PC-3 (cell line): ENCODE results near the gene NOS1. TPM values are rescaled to one million over a fixed set of nuclear protein-coding genes. Genes with fewer than 3 reads are reported as not detected.
A peak's percentile ranks its signal among the peaks of the same experiment; 100 is the strongest.

Experiments
- ATAC-seq: fragments of 200-7000 bp; cut with Tn5 transposase; 2 replicates; pipeline ENCODE4 v1.9.1; 2020; ENCODE audit warnings: mild to moderate bottlenecking, moderate library complexity
- BruUV-seq: library from RNA; stranded (reverse); fragments of 400-500 nt; replicated peaks from 2 replicates; lab custom pipeline; 2021; lab: Mats Ljungman, UMichigan
- CTCF ChIA-PET: fragments of 300-600 bp; sonication (Branson Sonifier 250); formaldehyde crosslinking; loops from one replicate; lab custom pipeline; 2022; ENCODE audit warnings: antibody characterized with exemption; lab: Charles Lee
- POLR2A ChIA-PET: fragments of 300-600 bp; sonication (Branson Sonifier 250); formaldehyde crosslinking; loops from one replicate; lab custom pipeline; 2022; ENCODE audit warnings: antibody characterized with exemption; ENCODE audit not compliant: unreplicated experiment; lab: Charles Lee
- DNase-seq: peaks from one replicate; pipeline ENCODE4 v3.0.0-alpha.2; 2015
- H2AFZ ChIP-seq: fragments of 300-600 bp; sonication (generic); 2 replicates; pipeline ENCODE4 v1.6.0; 2016; ENCODE audit warnings: antibody characterized with exemption, low read length
- H3F3A ChIP-seq: fragments of 300-600 bp; sonication (generic); one replicate; pipeline ENCODE4 v1.6.0; 2017; ENCODE audit warnings: antibody characterized with exemption, low read length, control low read depth, mild to moderate bottlenecking; ENCODE audit not compliant: unreplicated experiment
- H3K27ac ChIP-seq: fragments of 300-600 bp; sonication (generic); 2 replicates; pipeline ENCODE4 v1.5.1; 2016; ENCODE audit warnings: mild to moderate bottlenecking, low read length
- H3K27me3 ChIP-seq: fragments of 300-600 bp; sonication (generic); 2 replicates; pipeline ENCODE4 v1.6.1; 2016; ENCODE audit warnings: low read length, mixed read lengths
- H3K36me3 ChIP-seq: fragments of 300-600 bp; sonication (generic); 2 replicates; pipeline ENCODE4 v1.6.1; 2016; ENCODE audit warnings: low read depth, mixed run types, low read length, mixed read lengths
- H3K4me1 ChIP-seq: fragments of 300-600 bp; sonication (generic); 2 replicates; pipeline ENCODE4 v1.5.1; 2016; ENCODE audit warnings: low read length; ENCODE audit not compliant: insufficient read depth
- H3K4me2 ChIP-seq: fragments of 300-600 bp; sonication (generic); 2 replicates; pipeline ENCODE4 v1.6.0; 2016; ENCODE audit warnings: low read length
- H3K4me3 ChIP-seq: fragments of 300-600 bp; sonication (generic); 2 replicates; pipeline ENCODE4 v1.5.1; 2016; ENCODE audit warnings: mild to moderate bottlenecking, low read length, mixed read lengths
- H3K79me2 ChIP-seq: fragments of 300-600 bp; sonication (generic); 2 replicates; pipeline ENCODE4 v1.6.1; 2017; ENCODE audit warnings: low read length, mixed read lengths
- H3K9ac ChIP-seq: fragments of 300-600 bp; sonication (generic); 2 replicates; pipeline ENCODE4 v1.6.0; 2016; ENCODE audit warnings: mild to moderate bottlenecking, low read length
- H3K9me2 ChIP-seq: fragments of 300-600 bp; sonication (generic); replicated peaks from 2 replicates; pipeline ENCODE4 v1.6.1; 2016; ENCODE audit warnings: mixed run types, low read length, mixed read lengths
- H3K9me3 ChIP-seq: fragments of 300-600 bp; sonication (generic); 2 replicates; pipeline ENCODE4 v1.6.1; 2016; ENCODE audit warnings: low read length, mixed read lengths
- H4K20me1 ChIP-seq: fragments of 300-600 bp; sonication (generic); 2 replicates; pipeline ENCODE4 v1.6.1; 2016; ENCODE audit warnings: low read length, mixed read lengths
- CTCF ChIP-seq: fragments of 300-600 bp; sonication (generic); conservative IDR thresholded peaks from 2 replicates; pipeline ENCODE4 v1.5.1; 2017; ENCODE audit warnings: antibody characterized with exemption, low read depth, mild to moderate bottlenecking, low read length
- EZH2 ChIP-seq: fragments of 300-600 bp; sonication (generic); IDR thresholded peaks from one replicate; pipeline ENCODE4 v1.6.1; 2017; ENCODE audit warnings: antibody characterized with exemption, mild to moderate bottlenecking, low read length; ENCODE audit not compliant: unreplicated experiment
- EZH2phosphoT487 ChIP-seq: fragments of 300-600 bp; sonication (generic); IDR thresholded peaks from 2 replicates; pipeline ENCODE4 v1.6.1; 2018; ENCODE audit warnings: mild to moderate bottlenecking, antibody characterized with exemption, low read length, borderline replicate concordance
- intact Hi-C: fragments of 100-400 bp; cut with micrococcal nuclease; formaldehyde crosslinking; loops from 2 replicates; pipeline ENCODE4 v1.9.0; 2023
- total RNA-seq: library from RNA; depleted of rRNA; stranded (reverse); fragments of >200 nt; gene quantifications from 2 replicates; pipeline ENCODE4 v1.2.3, GENCODE V29; 2014

The NOS1 gene
- total RNA-seq, 1 experiment from 2014 or later = 0.11 TPM

GRCh38 chr12:117362391-117362790 is 965 bp upstream of the NOS1 start:
- H3K4me2 ChIP-seq = no peak overlapping the region
- H3K9me3 ChIP-seq = no peaks in the 10 kb centered on the region
- no peaks in the 10 kb centered on the region for H3K36me3 ChIP-seq
- H3K9ac ChIP-seq = no peak overlapping the region
- no peak for TF ChIP-seq CTCF
- no peak for TF ChIP-seq EZH2phosphoT487
- TF ChIP-seq EZH2 = no peak
- H3K27me3 ChIP-seq = peaks cover 60% of the 10 kb centered on the region
- no TSS peak for BruUV-seq
- no peak overlapping the region for H3K4me3 ChIP-seq
- H2AFZ ChIP-seq = no peak overlapping the region
- H3F3A ChIP-seq = no peaks in the 10 kb centered on the region
- H3K27ac ChIP-seq = no peak overlapping the region
- CTCF ChIA-PET = no interaction called here
- ATAC-seq (no peak), DNase-seq (no peak)
- no peaks in the 10 kb centered on the region for H3K79me2 ChIP-seq
- POLR2A ChIA-PET = no interaction called here
- intact Hi-C loops = no loop called here
- no peaks in the 10 kb centered on the region for H4K20me1 ChIP-seq
- no peaks in the 10 kb centered on the region for H3K9me2 ChIP-seq
- no peaks in the 10 kb centered on the region for H3K4me1 ChIP-seq

GRCh38 chr12:117361905-117362304 is 479 bp upstream of the NOS1 start:
- DNase-seq = no peak
- Histone ChIP-seq H3K9ac (no peak overlapping the region), H3K36me3 (no peaks in the 10 kb centered on the region), H3K79me2 (no peaks in the 10 kb centered on the region), H2AFZ (no peak overlapping the region), H3K4me1 (no peaks in the 10 kb centered on the region), H4K20me1 (no peaks in the 10 kb centered on the region), H3K27me3 (peaks cover 60% of the 10 kb centered on the region), H3F3A (no peaks in the 10 kb centered on the region), H3K9me2 (no peaks in the 10 kb centered on the region), H3K9me3 (no peaks in the 10 kb centered on the region), H3K4me3 (no peak overlapping the region), H3K4me2 (no peak overlapping the region), H3K27ac (no peak overlapping the region)
- intact Hi-C loops = no loop called here
- ChIA-PET POLR2A (interaction anchor here (0.5 kb wide), 1 partner anchor 19 kb away, joined by 5 read pairs; no protein-coding TSS in a partner anchor), CTCF (no interaction called here)
- no TSS peak for BruUV-seq
- TF ChIP-seq CTCF (no peak), EZH2 (no peak), EZH2phosphoT487 (no peak)
- no peak for ATAC-seq

GRCh38 chr12:117360551-117361346 is 677 bp downstream of the NOS1 start:
- BruUV-seq = no TSS peak
- intact Hi-C loops = no loop called here
- no peaks in the 10 kb centered on the region for H3F3A ChIP-seq
- no peaks in the 10 kb centered on the region for H3K9me2 ChIP-seq
- H3K4me1 ChIP-seq = peaks cover 7% of the 10 kb centered on the region
- peak overlapping the region; percentile 57 for H3K4me3 ChIP-seq
- ATAC-seq (no peak), DNase-seq (no peak)
- POLR2A ChIA-PET = no interaction called here
- no peaks in the 10 kb centered on the region for H3K9me3 ChIP-seq
- H4K20me1 ChIP-seq = no peaks in the 10 kb centered on the region
- peaks cover 60% of the 10 kb centered on the region for H3K27me3 ChIP-seq
- H2AFZ ChIP-seq = peak overlapping the region; percentile 33; the same call in 1 of the 2 replicates
- peak overlapping the region; percentile 65 for H3K4me2 ChIP-seq
- TF ChIP-seq CTCF = no peak
- TF ChIP-seq EZH2 = peak; percentile 87
- TF ChIP-seq EZH2phosphoT487 = no peak
- H3K27ac ChIP-seq = no peak overlapping the region
- no peak overlapping the region for H3K9ac ChIP-seq
- no peaks in the 10 kb centered on the region for H3K79me2 ChIP-seq
- H3K36me3 ChIP-seq = no peaks in the 10 kb centered on the region
- CTCF ChIA-PET = interaction anchor here (0.6 kb wide), 1 partner anchor 16 kb away, joined by 4 read pairs; no protein-coding TSS in a partner anchor
